ENCODE results near the gene LTB. TPM values are rescaled to one million over a fixed set of nuclear protein-coding genes. Genes with fewer than 3 reads are reported as not detected.

The LTB gene
- polyA plus RNA-seq, 1 donor = 1.5 TPM

Other genes with a start within 250 kb of the LTB start
- gene HLA-B, start 225.2 kb downstream of the LTB start, polyA plus RNA-seq (ENCODE audit: insufficient read length) = 119 TPM
- gene MICA, start 178.8 kb downstream of the LTB start, polyA plus RNA-seq (ENCODE audit: insufficient read length) = 6.7 TPM
- 0.85 TPM for gene MICB, start 84.3 kb downstream of the LTB start, polyA plus RNA-seq (ENCODE audit: insufficient read length)
- not detected for gene MCCD1, start 53.5 kb downstream of the LTB start, polyA plus RNA-seq (ENCODE audit: insufficient read length)
- 420 TPM for gene DDX39B, start 40.4 kb downstream of the LTB start, polyA plus RNA-seq (ENCODE audit: insufficient read length)
- 4.2 TPM for gene ATP6V1G2, start 35.8 kb downstream of the LTB start, polyA plus RNA-seq (ENCODE audit: insufficient read length)
- gene NFKBIL1, start 34.8 kb downstream of the LTB start, polyA plus RNA-seq (ENCODE audit: insufficient read length) = 18.9 TPM
- gene LTA, start 10.1 kb downstream of the LTB start, polyA plus RNA-seq (ENCODE audit: insufficient read length) = not detected
- gene TNF, start 6.9 kb downstream of the LTB start, polyA plus RNA-seq (ENCODE audit: insufficient read length) = 0.12 TPM
- gene LST1, start 3.9 kb upstream of the LTB start, polyA plus RNA-seq (ENCODE audit: insufficient read length) = 8.3 TPM
- not detected for gene NCR3, start 10.6 kb upstream of the LTB start, polyA plus RNA-seq (ENCODE audit: insufficient read length)
- 24.6 TPM for gene AIF1, start 32.8 kb upstream of the LTB start, polyA plus RNA-seq (ENCODE audit: insufficient read length)
- 166 TPM for gene PRRC2A, start 38.3 kb upstream of the LTB start, polyA plus RNA-seq (ENCODE audit: insufficient read length)
- gene BAG6, start 70.2 kb upstream of the LTB start, polyA plus RNA-seq (ENCODE audit: insufficient read length) = 252 TPM
- 3.3 TPM for gene APOM, start 73.5 kb upstream of the LTB start, polyA plus RNA-seq (ENCODE audit: insufficient read length)
- 13.1 TPM for gene C6orf47, start 78.4 kb upstream of the LTB start, polyA plus RNA-seq (ENCODE audit: insufficient read length)
- gene GPANK1, start 82.6 kb upstream of the LTB start, polyA plus RNA-seq (ENCODE audit: insufficient read length) = 17.1 TPM
- gene CSNK2B, start 83.7 kb upstream of the LTB start, polyA plus RNA-seq (ENCODE audit: insufficient read length) = 127 TPM
- gene LY6G5B, start 87.6 kb upstream of the LTB start, polyA plus RNA-seq (ENCODE audit: insufficient read length) = 11.7 TPM
- gene LY6G5C, start 98.6 kb upstream of the LTB start, polyA plus RNA-seq (ENCODE audit: insufficient read length) = 6.3 TPM
- 54.6 TPM for gene ABHD16A, start 120.9 kb upstream of the LTB start, polyA plus RNA-seq (ENCODE audit: insufficient read length)
- not detected for gene LY6G6F, start 124.4 kb upstream of the LTB start, polyA plus RNA-seq (ENCODE audit: insufficient read length)
- gene LY6G6D, start 132.9 kb upstream of the LTB start, polyA plus RNA-seq (ENCODE audit: insufficient read length) = not detected
- gene LY6G6C, start 139.3 kb upstream of the LTB start, polyA plus RNA-seq (ENCODE audit: insufficient read length) = 0.28 TPM
- 0.71 TPM for gene MPIG6B, start 140.9 kb upstream of the LTB start, polyA plus RNA-seq (ENCODE audit: insufficient read length)
- gene DDAH2, start 146.9 kb upstream of the LTB start, polyA plus RNA-seq (ENCODE audit: insufficient read length) = 128 TPM
- gene CLIC1, start 154.1 kb upstream of the LTB start, polyA plus RNA-seq (ENCODE audit: insufficient read length) = 116 TPM
- gene MSH5, start 157.6 kb upstream of the LTB start, polyA plus RNA-seq (ENCODE audit: insufficient read length) = 14.4 TPM
- 2.4 TPM for gene SAPCD1, start 180.2 kb upstream of the LTB start, polyA plus RNA-seq (ENCODE audit: insufficient read length)
- 2.5 TPM for gene VWA7, start 194.9 kb upstream of the LTB start, polyA plus RNA-seq (ENCODE audit: insufficient read length)
- gene VARS1, start 213.3 kb upstream of the LTB start, polyA plus RNA-seq (ENCODE audit: insufficient read length) = 48.6 TPM
- 51.7 TPM for gene LSM2, start 224.5 kb upstream of the LTB start, polyA plus RNA-seq (ENCODE audit: insufficient read length)
- 3.7 TPM for gene HSPA1L, start 232.9 kb upstream of the LTB start, polyA plus RNA-seq (ENCODE audit: insufficient read length)
- gene HSPA1A, start 233.1 kb upstream of the LTB start, polyA plus RNA-seq (ENCODE audit: insufficient read length) = 84.3 TPM
- gene HSPA1B, start 245.3 kb upstream of the LTB start, polyA plus RNA-seq (ENCODE audit: insufficient read length) = 61.2 TPM